Measurements from ENCODE around the gene TMEM115. TPM values are rescaled to one million over a fixed set of nuclear protein-coding genes. Genes with fewer than 3 reads are reported as not detected.
A peak's percentile ranks its signal among the peaks of the same experiment; 100 is the strongest.

Gene TMEM115
- total RNA-seq, 1 donor from 2014 or later = 19.7 TPM

DNA sequence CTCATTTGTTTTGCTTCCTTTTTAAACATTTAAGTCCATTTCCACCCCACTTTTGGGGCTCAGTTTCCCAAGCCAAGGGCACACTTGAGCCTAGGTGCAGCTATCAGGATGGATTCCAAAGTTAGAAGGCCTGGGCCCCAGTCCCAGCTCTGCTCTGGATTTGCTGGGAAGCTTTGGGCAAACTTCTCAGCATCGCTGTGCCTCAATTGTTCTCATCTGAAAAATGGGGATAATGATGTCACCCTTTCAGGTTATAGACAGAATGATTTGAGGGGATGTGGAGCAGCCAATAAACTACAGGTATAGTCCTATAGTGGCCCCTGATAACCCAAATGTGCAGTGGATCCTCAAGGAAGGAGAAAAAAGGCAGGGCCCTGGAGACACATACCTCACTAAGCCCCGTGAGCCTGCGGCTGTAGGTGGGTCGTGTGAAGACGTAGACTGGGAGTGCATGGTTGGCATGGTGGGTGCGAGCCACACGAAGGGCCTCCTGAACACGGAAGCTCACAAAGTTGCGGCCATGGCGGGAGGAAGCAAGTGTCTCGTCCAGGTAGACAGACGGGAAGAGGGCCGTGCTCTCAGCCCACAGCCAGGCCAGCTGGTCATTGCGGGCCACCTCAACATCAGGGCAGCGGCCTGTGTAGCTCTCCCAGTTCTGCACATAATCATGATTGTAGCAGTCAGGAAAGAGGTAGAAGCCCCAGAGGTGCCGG, 40.0 kb downstream of the TMEM115 start:
- H3K4me3 ChIP-seq (ENCODE audit: low read depth, low read length) = no peak overlapping the region

DNA sequence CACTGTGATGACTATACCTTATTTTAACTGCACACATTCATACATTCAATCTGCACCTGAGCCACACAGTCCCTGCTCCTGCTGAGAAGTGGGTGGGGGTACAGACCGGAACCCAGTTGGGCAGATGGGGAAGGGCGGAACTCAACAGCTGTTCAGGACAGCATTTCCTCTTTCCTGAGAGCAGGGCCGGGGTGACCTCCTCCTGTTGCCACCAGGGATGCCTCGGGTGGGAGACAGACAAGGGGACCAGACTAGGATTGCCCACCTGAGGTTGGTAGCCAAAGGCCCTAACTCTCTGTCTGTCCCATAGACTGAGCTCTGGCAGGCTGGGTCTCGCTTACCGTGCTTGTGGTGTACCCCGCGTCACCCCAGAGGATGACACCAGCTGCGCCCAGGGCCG, 40.7 kb downstream of the TMEM115 start:
- H3K4me3 ChIP-seq (ENCODE audit: low read depth, low read length) = no peak overlapping the region
- FAIRE-seq (peak; percentile 79), DNase-seq (ENCODE audit: low read depth) (no peak)
- no peaks in the 10 kb centered on the region for H3K27me3 ChIP-seq (ENCODE audit: control insufficient read depth, insufficient read depth, low read length)
- peaks cover 26% of the 10 kb centered on the region for H3K36me3 ChIP-seq (ENCODE audit: control insufficient read depth, insufficient read depth, low read length)
- TF ChIP-seq, protein P1, sequence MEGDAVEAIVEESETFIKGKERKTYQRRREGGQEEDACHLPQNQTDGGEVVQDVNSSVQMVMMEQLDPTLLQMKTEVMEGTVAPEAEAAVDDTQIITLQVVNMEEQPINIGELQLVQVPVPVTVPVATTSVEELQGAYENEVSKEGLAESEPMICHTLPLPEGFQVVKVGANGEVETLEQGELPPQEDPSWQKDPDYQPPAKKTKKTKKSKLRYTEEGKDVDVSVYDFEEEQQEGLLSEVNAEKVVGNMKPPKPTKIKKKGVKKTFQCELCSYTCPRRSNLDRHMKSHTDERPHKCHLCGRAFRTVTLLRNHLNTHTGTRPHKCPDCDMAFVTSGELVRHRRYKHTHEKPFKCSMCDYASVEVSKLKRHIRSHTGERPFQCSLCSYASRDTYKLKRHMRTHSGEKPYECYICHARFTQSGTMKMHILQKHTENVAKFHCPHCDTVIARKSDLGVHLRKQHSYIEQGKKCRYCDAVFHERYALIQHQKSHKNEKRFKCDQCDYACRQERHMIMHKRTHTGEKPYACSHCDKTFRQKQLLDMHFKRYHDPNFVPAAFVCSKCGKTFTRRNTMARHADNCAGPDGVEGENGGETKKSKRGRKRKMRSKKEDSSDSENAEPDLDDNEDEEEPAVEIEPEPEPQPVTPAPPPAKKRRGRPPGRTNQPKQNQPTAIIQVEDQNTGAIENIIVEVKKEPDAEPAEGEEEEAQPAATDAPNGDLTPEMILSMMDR (IDR thresholded peaks at IDR 0.05; ENCODE audit: insufficient read depth, low read length, severe bottlenecking) = no peak

More for the DNA sequence above, 40.0 kb downstream of the TMEM115 start:
- TF ChIP-seq, protein P1 (IDR thresholded peaks at IDR 0.05; ENCODE audit: insufficient read depth, low read length, severe bottlenecking) = no peak
- DNase-seq (ENCODE audit: low read depth) = no peak
- Histone ChIP-seq H3K36me3 (ENCODE audit: control insufficient read depth, insufficient read depth, low read length) (peaks cover 26% of the 10 kb centered on the region), H3K27me3 (ENCODE audit: control insufficient read depth, insufficient read depth, low read length) (no peaks in the 10 kb centered on the region)
- FAIRE-seq = peak; percentile 72

DNA sequence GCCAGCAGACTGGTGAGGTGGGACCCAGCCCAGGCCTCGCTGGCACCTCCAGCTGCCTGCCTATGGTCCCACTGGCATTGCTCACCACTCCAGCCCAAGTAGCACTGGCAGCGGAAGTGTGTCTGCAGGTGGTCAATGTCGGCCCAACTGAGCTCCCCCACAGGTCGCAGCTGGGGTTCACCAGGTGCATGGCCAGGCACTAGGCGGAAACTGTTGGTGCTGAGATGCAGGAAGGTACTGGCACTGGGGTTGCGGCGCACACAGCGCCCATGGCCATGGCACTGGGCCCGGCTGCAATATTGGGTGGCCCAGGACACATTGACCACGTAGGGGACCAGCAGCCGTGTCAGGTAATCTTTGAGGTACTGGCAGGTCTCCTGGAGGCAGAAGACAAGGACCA, 41.2 kb downstream of the TMEM115 start:
- FAIRE-seq = no peak
- Histone ChIP-seq H3K36me3 (ENCODE audit: control insufficient read depth, insufficient read depth, low read length) (peaks cover 26% of the 10 kb centered on the region), H3K4me3 (ENCODE audit: low read depth, low read length) (no peak overlapping the region), H3K27me3 (ENCODE audit: control insufficient read depth, insufficient read depth, low read length) (no peaks in the 10 kb centered on the region)
- DNase-seq (ENCODE audit: low read depth) = no peak
- TF ChIP-seq, protein P1 (IDR thresholded peaks at IDR 0.05; ENCODE audit: insufficient read depth, low read length, severe bottlenecking) = no peak

DNA sequence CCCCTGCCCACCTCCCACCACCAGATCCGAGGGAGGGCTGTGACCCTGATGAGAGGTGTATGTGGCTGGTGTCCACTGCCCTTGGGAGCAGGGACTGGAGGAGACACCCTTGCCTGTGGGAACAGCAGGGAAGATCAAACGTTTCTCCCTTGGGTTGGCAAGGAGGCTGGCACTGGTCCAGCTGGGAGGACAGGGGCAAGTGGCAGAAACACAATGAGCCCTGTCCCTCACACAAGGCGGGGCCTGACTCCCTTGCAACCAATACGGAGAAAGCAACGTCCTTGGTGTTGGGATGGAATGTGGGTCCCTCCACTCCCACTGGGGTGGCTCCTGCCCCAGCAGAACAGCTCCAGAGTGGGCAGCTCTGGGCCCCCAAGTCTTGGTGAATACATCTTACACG, 42.0 kb downstream of the TMEM115 start:
- H3K36me3 ChIP-seq (ENCODE audit: control insufficient read depth, insufficient read depth, low read length) = peaks cover 26% of the 10 kb centered on the region
- peak overlapping the region; percentile 2 for H3K4me3 ChIP-seq (ENCODE audit: low read depth, low read length)
- FAIRE-seq = no peak
- no peaks in the 10 kb centered on the region for H3K27me3 ChIP-seq (ENCODE audit: control insufficient read depth, insufficient read depth, low read length)
- no peak for DNase-seq (ENCODE audit: low read depth)
- TF ChIP-seq, protein P1 (IDR thresholded peaks at IDR 0.05; ENCODE audit: insufficient read depth, low read length, severe bottlenecking) = no peak

DNA sequence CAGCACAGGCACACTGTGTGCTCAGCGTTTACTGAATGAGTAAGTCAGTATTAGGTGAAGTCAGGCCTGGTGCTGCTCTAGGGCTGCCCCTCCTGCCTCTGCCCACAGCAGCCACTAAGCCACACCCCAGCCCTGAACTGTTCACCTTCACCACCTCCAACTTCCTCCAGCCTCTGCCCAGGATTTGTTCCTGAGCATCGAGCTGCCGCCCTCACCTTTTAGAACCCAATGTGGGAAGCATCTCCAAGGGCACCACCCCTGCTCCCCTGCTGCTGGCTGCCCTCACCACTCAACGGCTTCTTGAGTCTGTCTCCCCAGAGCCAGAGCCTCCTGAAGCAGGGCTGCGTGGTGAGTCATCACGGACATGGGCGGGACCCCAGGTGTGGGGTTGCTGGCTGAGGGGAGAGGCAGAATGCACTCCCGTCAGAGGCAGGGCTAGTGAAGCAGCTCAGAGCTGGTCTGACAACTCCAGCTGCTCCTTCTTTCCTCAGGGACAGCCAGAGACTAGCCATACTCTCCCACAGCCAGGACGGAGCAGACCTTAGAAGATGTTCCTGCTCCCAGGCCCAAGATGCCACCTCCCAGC, 42.6 kb downstream of the TMEM115 start:
- Histone ChIP-seq H3K4me3 (ENCODE audit: low read depth, low read length) (peak overlapping the region; percentile 2), H3K27me3 (ENCODE audit: control insufficient read depth, insufficient read depth, low read length) (no peaks in the 10 kb centered on the region), H3K36me3 (ENCODE audit: control insufficient read depth, insufficient read depth, low read length) (peaks cover 26% of the 10 kb centered on the region)
- FAIRE-seq = peak; percentile 98
- TF ChIP-seq, protein P1 (IDR thresholded peaks at IDR 0.05; ENCODE audit: insufficient read depth, low read length, severe bottlenecking) = no peak
- peak; percentile 98 for DNase-seq (ENCODE audit: low read depth)
